ENCODE results near the gene PRLH. TPM values are rescaled to one million over a fixed set of nuclear protein-coding genes. Genes with fewer than 3 reads are reported as not detected.
"Not testable (repeated sequence)": the region's sequence is repeated elsewhere in the genome, so short reads cannot be mapped to it uniquely, and the experiment has no call there.

Gene PRLH
- total and polyA plus RNA-seq, 7 donors: not detected

DNA sequence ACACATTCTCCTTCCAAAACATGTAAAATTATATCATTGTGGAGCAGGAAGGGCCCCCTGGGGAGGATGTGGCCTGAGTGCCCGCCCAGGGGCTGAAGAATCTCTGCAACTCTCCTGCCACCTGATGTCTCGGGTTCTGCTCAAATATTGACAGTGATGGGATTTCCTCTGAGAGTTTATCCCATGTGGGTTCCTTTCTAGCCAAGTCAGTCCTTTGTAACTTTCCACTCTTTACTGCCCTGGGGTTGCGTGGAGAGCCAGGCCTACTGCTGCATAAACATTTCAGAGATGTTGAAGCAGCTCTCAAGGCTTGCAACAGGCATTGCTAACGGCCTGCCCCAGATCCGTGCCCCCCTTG lies 28.1 kb downstream of the PRLH start:
- intact Hi-C loops (cut with DNase I): loop anchor here in 1 of 2 donors (5.0 kb wide), 1 partner anchor 153 kb away; no protein-coding TSS in a partner anchor
- Histone ChIP-seq H3K4me1 (peaks cover 15% of the 10 kb centered on the region), H3K27ac (no peak overlapping the region), H3K27me3 (ENCODE audit: insufficient read depth in 3 of 3, low read length in 2 of 3) (no peaks in the 10 kb centered on the region), H3K36me3 (ENCODE audit: insufficient read depth in 1 of 2, low read depth in 1 of 2) (no peaks in the 10 kb centered on the region), H3K9me3 (no peaks in the 10 kb centered on the region), H3K4me3 (no peak overlapping the region)
- ATAC-seq: no peak
- TF ChIP-seq CTCF (IDR thresholded peaks at IDR 0.05): no peak
- 67 to 71% (median 68%) methylated on average over 5 of the region's 5 CpGs for WGBS, 3 donors
- DNase-seq: no peak

GRCh38 chr2:237595829-237596519 lies 29.6 kb downstream of the PRLH start:
- H3K4me3 ChIP-seq; H3K27me3 ChIP-seq (ENCODE audit: insufficient read depth in 3 of 3, low read length in 2 of 3); H3K27ac ChIP-seq; DNase-seq; H3K9me3 ChIP-seq; ATAC-seq; H3K36me3 ChIP-seq (ENCODE audit: insufficient read depth in 1 of 2, low read depth in 1 of 2): not testable (repeated sequence)
- WGBS, 3 donors: 83 to 96% (median 90%) methylated on average over 4 to 5 of the region's 5 CpGs
- H3K4me1 ChIP-seq: peaks cover 26% of the 10 kb centered on the region
- intact Hi-C loops (cut with DNase I): loop anchor here in 1 of 2 donors (5.0 kb wide), 1 partner anchor 76 kb away; no protein-coding TSS in a partner anchor

DNA sequence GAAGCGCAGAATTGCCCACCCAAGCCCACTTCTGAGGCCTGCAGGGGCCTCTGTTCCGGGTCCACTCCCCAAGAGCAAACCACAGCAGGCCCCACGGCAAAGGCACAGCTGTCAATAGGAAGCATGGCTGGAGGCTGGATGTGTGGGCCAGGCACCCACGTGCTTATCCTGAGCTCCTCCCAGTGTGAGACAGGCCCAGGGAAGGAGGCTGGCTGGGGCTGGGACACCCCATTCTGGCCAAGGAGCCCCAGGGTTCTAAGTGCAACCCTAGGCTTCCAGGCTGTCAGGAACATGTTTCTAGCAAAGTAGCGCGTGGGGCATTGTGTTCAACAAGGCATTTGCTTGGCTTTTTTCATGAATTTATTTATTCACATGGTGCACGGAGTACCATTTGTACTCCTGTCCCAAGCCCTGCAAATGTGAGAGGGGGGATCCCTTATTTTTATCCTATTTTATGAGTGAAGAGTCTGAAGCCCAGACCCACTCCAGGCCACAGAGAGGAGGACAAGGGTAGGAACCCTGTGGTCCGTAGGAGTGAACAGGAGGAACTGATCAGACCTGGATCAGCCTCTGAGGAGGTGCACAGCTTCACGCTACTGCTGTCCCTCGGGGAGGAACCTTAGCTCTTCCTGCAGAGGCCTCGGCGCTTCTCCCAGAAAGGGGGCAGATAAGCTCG lies 30.3 kb downstream of the PRLH start:
- TF ChIP-seq CTCF (IDR thresholded peaks at IDR 0.05): no peak
- ATAC-seq (no peak), DNase-seq (no peak)
- H3K36me3 ChIP-seq (ENCODE audit: insufficient read depth in 1 of 2, low read depth in 1 of 2): no peaks in the 10 kb centered on the region
- H3K27me3 ChIP-seq (ENCODE audit: insufficient read depth in 3 of 3, low read length in 2 of 3): no peaks in the 10 kb centered on the region
- intact Hi-C loops (cut with DNase I): loop anchor here in 1 of 2 donors (5.0 kb wide), 1 partner anchor 76 kb away; no protein-coding TSS in a partner anchor
- no peak overlapping the region for H3K4me3 ChIP-seq
- no peak overlapping the region for H3K27ac ChIP-seq
- WGBS, 3 donors: 86 to 88% (median 88%) methylated on average over 13 of the region's 13 CpGs
- H3K9me3 ChIP-seq: no peaks in the 10 kb centered on the region
- H3K4me1 ChIP-seq: peaks cover 30% of the 10 kb centered on the region

- ATAC-seq: no peak
- Histone ChIP-seq H3K27me3 (ENCODE audit: insufficient read depth in 3 of 3, low read length in 2 of 3) (no peaks in the 10 kb centered on the region), H3K4me3 (no peak overlapping the region), H3K4me1 (peaks cover 30% of the 10 kb centered on the region), H3K9me3 (no peaks in the 10 kb centered on the region), H3K36me3 (ENCODE audit: insufficient read depth in 1 of 2, low read depth in 1 of 2) (no peaks in the 10 kb centered on the region), H3K27ac (no peak overlapping the region)
- intact Hi-C loops (cut with DNase I): loop anchor here in 1 of 2 donors (5.0 kb wide), 1 partner anchor 75 kb away; no protein-coding TSS in a partner anchor
- no peak for DNase-seq
- 88% methylated on average over 28 to 29 of the region's 29 CpGs for WGBS, 3 donors
- no peak for TF ChIP-seq CTCF (IDR thresholded peaks at IDR 0.05)
Observed at GRCh38 chr2:237597196-237598145, 31.1 kb downstream of the PRLH start.

Data from psoas muscle (tissue), 8 donors.